ENCODE results near the gene TSPAN18.

TSPAN18 gene

DNA sequence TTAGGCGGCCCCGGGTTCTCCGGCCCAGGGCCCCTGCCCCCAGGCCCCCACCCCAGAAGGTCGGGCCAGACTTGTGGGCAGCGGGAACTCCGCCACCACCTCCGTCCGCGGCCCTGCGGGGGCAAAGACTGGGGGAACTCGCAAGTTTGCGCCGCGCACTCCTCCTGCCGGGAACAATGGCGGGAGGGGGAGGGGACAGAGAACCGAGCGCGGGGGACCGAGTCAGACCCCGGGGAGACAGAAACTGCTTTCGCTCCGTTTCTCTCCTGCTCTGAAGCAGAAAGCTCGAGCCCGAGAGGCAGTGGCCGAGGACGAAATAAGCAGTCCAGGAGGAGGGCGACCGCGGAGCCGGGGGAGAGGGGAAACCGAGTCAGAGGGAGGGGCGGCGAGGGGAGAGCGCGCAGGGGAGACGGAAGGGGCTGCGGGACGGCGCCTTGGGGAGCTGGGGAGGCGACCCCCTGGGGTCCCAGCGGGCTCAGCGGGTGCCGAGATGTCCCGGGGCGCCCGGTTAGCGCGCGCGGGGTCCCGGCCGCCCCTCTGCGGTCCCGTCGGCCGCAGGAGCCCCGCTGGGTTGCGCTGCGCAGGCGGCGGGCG is 223.4 kb downstream of the TSPAN18 start:
- DNase-seq: peak; percentile 29

DNA sequence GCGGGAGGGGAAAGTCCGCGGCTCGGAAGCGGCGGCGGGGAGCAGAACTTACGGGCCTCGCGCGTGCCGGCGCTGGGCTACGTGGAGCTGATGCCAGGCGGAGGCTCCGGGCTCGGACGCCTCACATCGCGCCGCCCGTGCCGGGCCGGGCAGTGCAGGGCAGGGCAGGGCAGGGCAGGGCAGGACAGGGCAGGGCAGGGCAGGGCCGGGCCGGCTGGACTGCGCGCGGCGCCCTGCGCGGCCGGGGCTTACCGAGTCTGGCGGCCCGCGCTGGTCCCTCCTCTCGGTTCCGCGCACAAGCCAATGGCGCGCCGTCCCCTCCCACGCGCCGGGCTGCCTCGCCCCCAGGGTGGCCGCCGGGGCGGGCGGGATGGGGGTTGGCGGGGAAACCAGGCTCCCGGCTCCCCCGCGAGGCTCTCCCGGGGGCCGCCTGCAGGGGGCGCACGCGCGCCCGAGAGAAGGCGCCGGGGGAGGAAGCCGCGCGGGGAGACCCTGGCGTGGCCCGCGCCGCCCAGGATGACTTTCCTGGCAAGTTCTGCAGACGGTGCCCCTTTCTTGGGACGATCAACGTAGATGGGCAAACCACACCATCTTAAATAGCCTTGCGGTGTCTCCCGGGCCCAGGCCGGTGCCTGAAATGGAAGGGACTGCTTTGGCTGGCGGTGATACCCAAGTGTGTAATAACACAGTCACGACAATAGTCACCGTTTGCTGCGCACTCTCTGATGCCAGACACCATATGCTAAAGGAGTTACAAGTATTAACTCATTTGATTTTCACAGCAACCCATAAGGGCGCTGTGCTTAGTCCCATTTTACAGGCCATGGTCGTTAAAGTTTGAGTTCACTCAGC is 224.1 kb downstream of the TSPAN18 start, which contains the start of gene TP53I11:
TSS of gene TP53I11 (minus strand) at position 259 of the 852 bp plus-strand sequence. CDS start 12,548 bp downstream, outside the sequence.
- DNase-seq: peak; percentile 73

DNA sequence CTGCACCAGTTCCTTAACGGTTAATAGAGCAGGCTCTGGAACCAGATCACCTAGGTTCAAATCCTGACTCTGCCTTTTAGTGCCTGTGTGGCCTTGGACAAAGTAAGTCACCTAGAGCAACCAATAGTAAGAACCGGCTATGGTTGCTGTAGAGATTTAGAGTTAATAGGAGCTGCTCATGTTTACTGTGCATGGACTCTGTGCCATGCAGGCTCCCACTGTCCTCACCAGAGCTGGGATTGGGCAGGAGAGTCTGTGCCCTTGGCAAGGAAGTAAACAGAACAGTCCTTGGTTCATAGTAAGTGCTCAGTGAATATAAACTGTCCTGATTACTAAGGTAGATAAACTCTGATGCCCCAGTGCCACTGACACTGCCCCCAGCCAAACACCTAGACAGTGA is 225.3 kb downstream of the TSPAN18 start:
- DNase-seq: no peak

DNA sequence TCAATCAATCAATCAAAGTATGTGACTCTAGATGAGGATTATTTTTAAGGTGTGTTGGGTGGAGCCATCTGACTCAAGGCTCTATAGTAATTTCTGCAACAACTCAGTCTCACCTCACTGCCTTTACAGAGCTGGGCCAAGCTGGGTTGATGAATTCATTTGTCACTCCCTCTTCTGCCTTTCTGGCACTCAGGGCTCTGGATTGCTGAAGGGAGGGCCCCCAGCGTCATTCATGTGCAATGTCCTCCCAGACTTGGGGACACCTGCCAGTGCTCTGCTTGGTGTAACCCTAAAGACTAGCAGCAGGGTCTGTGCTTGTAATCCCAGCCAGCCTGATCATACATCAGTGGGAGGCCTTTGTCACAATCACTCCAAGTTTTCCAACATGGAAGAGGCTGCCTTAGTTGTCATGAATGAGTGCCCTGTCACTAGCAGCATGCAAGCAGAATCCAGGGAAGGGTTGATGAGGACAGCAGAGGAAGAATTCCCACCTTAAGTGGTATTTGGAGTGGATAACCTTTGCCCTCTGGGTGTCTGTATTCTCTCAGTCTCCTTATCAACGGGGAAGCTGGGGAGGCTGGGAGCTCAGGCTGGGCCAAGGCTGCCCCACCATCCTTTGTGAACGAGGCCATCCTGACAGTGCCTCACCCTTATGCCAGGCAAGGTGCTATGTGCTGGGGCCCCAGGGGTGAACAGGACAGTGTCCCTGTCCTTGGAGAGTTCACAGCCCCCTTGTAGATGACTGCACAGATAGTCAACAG is 225.9 kb downstream of the TSPAN18 start:
- no peak for DNase-seq

GRCh38 chr11:44954051-44954906 is 227.5 kb downstream of the TSPAN18 start:
- DNase-seq: no peak

DNA sequence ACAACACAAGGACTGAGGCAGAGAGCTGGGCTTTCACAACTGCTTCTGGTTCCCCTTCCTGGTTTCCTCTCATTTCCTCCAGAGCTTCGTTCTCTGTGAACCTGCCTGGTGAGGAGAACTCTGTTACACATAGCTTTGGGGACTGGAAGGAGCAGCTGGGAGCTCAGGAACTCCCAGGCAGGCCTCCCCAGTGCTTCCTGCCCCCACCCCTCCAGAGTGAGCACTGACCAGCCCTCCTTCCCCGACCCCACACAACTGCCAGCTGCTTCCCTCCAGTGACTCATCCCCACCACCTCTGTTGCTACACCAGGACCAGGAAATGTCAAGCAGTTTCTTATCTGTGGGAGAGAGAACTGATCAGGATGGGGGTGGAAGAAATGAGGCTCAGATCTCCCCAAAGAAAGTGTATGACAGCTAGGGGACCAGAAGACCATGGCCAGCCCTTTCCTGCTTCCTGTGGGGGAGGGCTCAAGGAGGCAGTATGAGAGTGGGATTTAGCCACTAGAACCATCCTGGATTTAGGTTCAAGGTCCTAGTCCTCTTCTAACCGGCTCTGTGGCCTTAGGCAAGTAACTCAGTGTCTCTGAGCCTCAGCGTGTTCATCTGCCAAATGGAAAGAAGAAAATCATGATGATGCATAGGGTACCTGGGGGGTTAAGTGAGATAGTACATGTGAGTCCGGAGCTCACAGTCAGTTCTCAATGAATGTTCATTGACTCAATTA is 228.4 kb downstream of the TSPAN18 start:
- no peak for DNase-seq

GRCh38 chr11:44957040-44957515 is 230.3 kb downstream of the TSPAN18 start:
- DNase-seq: no peak

DNA sequence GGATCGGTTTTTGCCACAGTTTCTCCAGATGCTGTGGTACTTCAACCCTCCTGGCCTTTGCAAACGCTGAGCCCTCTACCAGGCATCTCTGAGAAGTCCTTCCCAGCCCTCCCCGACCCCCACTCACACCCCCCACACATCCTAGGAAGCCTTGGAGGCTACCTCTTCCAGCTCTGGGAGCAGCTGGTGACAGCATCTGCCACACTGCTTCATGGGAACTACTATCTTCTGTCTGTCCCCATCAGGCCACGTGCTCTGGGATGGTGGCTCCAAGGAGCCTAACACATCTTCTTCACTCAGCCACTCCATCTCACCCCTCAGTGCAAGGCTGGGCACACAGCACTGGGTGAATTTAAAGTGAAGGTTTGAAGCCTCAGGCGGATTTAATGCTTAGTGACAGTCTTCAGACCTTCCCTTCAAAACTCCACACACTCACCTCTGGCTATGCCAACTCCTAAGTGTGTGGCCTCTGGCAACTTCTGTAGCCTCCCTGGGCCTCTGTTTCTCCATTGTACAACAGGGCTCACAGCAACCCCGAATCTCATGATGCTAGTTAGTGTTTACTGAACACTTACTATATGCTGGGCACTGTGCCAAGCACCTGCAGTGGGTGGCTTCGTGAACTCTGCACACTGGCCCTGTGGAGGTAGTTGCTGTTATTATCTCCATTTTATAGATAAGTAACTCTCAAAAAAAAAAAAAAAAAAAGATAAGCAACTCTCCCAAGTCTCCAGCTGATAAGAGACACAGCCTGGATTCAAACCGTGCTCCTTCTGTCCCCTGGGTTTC is 231.2 kb downstream of the TSPAN18 start:
- no peak for DNase-seq

GRCh38 chr11:44959064-44959463 is 232.3 kb downstream of the TSPAN18 start:
- DNase-seq: no peak

DNA sequence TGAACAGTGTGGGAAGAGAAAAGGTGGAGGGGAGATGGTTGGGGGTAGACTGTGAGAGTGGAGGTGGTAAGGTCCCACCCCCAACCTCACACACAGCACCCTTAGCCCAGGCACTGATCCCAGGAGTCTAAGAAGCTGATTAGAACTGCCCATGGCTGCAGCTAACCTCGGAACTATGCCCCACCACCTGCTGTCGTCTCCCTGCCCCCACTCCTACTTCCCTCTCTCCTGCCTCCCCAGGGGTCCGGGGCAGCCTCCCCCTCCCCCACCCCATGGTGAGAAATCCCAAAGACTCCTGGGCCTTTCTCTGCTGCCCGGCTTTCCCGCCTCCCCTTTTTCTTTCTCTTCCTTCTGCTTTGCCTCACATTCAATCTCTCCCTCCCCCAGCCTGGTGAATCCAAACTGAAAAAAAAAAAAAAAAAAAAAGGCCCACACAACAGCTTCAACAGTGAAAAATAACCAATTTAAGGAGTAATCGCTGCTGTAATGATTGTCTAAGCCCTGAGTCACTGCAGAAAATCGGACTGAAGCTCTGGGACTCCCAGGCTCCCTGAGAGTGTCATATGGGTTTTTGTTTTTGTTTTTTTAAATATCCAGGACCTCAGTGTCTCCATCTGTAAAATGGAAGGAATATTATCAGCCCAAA is 233.6 kb downstream of the TSPAN18 start:
- DNase-seq: no peak

DNA sequence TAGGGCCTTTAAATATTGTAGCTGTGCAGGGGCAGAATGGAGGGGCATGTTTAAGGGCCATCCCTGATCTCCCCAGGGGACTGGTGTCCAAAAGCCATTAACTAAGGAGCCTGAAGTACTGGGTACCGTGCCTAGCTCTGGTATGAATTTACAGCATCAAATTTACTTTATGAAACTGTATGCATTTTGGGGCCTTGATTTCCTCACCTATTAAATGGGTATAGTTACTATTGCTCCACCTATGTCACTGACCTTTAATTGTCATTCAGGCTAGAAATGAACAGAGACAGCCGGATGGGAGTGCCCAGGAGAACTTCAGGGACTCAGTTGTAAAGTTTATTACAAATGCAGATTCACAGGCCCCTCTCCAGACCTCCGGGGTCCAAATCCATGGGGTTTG is 235.7 kb downstream of the TSPAN18 start:
- no peak for DNase-seq

- DNase-seq: no peak
These were observed 236.4 kb downstream of the TSPAN18 start for GRCh38 chr11:44963136-44963535.

DNA sequence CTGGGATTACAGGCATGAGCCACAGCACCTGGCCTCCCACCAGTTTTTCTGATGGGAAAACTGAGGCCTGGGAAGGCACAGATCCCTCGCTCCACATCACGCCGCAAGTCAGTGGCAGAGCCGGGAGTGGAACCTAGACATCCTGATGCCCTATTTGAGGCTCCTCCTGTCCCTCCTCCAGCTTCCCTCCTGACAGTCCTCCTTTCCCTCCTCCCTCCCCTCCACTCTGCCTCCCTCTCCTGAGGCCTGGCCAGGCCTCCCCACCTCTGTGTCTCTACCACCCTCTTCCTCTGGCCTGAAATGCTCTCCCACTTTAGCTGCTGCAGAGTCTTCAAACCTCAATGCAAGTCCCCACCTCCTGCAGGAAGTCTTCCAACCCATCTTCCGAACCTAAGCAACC is 237.2 kb downstream of the TSPAN18 start:
- DNase-seq: no peak

DNA sequence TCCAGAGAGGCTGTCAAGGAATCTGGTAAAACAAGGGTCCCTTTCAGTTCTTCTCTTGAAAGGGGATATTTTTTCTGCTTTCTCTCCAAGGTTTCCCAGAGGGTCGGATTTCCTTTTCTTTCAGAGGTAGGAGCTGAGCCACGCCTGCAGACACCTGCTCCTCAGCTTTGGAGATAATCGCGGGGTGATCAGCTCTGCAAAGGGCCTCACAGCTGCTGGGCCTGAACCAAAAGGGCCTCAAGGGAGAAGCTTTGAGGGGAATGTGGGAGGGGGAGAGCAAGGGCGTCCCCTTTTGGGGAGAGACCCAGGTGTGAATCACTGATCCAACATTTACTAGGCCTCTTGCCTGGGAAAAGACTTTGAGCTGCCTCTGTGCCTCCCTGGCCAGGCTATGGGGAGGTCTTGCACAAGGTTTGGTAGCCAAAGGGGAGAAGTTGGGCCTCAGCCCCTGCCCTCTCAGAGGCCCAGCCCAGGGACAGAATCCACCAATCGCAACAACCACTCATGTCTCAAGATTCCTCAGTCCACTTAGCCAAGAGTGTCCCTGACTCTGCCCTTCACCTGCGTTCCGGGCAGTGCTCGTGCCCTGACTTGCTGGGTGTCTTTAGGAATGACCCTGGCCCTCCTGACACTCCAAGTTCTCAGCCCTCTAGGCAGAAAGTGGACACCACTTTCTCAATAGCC is 237.9 kb downstream of the TSPAN18 start:
- no peak for DNase-seq

DNA sequence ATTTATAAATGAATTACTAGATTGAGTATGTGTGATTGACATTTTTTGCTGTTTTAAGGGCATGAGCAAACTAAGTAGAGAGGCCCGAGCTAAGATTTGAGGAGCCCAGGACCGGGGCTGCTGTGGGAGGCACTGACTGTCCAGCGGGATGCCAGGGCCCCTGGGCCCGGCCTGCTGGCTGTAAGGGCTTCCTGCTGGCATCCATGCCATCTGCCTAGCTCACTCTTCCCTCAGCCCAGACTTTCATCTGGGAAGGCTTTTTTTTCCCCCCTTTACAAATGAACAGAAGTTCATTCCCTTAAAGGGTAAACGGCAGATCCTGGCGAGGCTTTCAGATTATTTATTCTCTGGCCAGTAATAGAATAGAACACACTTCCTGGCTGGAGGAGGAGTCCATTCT is 239.9 kb downstream of the TSPAN18 start:
- no peak for DNase-seq

GRCh38 chr11:44967930-44968496 is 241.3 kb downstream of the TSPAN18 start:
- DNase-seq: no peak

DNA sequence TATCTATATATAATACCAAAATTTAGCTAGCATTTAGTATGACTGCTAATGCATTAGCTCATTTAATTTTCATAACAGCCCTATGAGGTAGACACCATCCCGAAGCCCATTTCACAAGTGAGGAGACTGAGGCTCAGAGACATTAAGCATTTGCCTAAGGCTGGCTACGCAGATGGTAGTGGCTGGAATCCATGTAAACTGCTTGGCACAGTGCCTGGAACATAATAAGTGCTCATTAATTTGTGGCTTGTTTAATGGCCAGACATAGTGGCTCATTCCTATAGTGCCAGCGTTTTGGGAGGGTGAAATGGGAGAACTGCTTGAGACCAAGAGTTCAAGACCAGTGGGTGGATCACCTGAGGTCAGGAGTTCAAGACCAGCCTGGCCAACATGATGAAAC is 241.7 kb downstream of the TSPAN18 start:
- no peak for DNase-seq

DNA sequence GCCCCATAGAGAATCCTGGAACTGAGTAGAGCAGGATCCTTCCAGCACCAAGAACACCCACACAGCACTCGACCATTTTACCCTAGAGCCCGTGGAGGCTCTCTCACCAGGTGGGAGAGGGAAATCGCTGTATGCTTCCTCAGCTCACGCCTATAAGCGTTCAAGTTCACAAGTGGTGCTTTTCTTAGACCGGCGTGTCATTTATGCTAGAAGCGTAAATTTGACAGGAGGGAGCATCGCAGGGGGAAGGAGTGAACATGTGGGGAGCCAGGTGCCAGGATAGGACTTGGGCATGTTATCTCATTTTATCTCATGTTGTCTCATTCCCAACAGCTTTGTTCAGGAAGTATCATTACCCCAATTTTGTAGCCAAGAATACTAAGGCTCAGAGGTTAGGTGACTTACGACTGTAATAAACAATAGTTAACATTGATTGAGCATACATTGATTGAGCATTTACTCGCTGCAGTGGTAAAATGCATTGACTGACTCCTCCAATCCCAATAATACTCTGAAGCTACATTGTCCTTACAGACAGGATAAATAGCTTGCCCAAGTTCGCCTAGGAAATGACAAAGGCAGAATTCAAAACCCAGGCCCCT is 243.0 kb downstream of the TSPAN18 start:
- DNase-seq: no peak

DNA sequence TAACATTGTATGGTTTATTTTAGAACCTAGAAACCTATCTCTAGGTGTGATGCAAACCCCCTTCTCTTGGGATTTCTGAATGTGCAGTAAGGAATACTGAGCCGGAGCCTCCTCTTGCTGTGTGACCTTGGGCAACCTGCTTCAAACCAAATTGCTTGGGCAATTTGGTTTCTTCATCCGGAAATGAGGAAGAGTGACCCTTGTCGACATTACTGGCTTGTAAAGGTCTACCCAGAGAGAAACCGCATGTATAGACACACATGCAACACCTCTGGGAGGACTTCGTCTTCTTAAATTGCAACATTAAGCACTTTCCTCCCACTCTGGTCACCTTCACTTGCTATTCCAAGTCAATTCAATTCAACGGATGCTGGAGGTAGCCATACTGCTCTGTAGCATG is 243.5 kb downstream of the TSPAN18 start:
- DNase-seq: no peak
